Measurements from ENCODE around the gene MIDN. TPM values are rescaled to one million over a fixed set of nuclear protein-coding genes. Genes with fewer than 3 reads are reported as not detected.

Gene MIDN
- polyA plus RNA-seq, 1 donor from 2014 or later, result 24.8 TPM

GRCh38 chr19:1253514-1254080 is 5.2 kb downstream of the MIDN start:
- Histone ChIP-seq H3K4me3 (ENCODE audit: low read length) (peak overlapping the region; percentile 93), H3K9me2 (ENCODE audit: insufficient read depth, low read length) (no peaks in the 10 kb centered on the region), H3K27ac (ENCODE audit: low read length) (no peak overlapping the region), H3K27me3 (ENCODE audit: insufficient read depth, low read depth, low read length) (no peaks in the 10 kb centered on the region), H3K9me3 (ENCODE audit: low read length) (no peaks in the 10 kb centered on the region), H3K79me2 (replicated peaks; ENCODE audit: insufficient read depth, low read length) (peaks cover 64% of the 10 kb centered on the region), H3F3A (ENCODE audit: insufficient read depth, low read length, poor library complexity, severe bottlenecking) (no peaks in the 10 kb centered on the region), H3K4me2 (ENCODE audit: low read length) (no peak overlapping the region), H3K9ac (ENCODE audit: low read length) (peak overlapping the region; percentile 99), H4K20me1 (ENCODE audit: insufficient read depth) (peaks cover 4% of the 10 kb centered on the region), H3K36me3 (ENCODE audit: insufficient read depth, low read length) (no peaks in the 10 kb centered on the region), H2AFZ (ENCODE audit: low read depth, low read length) (no peak overlapping the region)
- TF ChIP-seq TAF1 (IDR thresholded peaks at IDR 0.05; ENCODE audit: low read depth), result no peak
- TF ChIP-seq EP300 (conservative IDR thresholded peaks at IDR 0.05; ENCODE audit: poor library complexity, severe bottlenecking), result no peak
- TF ChIP-seq, protein P1, sequence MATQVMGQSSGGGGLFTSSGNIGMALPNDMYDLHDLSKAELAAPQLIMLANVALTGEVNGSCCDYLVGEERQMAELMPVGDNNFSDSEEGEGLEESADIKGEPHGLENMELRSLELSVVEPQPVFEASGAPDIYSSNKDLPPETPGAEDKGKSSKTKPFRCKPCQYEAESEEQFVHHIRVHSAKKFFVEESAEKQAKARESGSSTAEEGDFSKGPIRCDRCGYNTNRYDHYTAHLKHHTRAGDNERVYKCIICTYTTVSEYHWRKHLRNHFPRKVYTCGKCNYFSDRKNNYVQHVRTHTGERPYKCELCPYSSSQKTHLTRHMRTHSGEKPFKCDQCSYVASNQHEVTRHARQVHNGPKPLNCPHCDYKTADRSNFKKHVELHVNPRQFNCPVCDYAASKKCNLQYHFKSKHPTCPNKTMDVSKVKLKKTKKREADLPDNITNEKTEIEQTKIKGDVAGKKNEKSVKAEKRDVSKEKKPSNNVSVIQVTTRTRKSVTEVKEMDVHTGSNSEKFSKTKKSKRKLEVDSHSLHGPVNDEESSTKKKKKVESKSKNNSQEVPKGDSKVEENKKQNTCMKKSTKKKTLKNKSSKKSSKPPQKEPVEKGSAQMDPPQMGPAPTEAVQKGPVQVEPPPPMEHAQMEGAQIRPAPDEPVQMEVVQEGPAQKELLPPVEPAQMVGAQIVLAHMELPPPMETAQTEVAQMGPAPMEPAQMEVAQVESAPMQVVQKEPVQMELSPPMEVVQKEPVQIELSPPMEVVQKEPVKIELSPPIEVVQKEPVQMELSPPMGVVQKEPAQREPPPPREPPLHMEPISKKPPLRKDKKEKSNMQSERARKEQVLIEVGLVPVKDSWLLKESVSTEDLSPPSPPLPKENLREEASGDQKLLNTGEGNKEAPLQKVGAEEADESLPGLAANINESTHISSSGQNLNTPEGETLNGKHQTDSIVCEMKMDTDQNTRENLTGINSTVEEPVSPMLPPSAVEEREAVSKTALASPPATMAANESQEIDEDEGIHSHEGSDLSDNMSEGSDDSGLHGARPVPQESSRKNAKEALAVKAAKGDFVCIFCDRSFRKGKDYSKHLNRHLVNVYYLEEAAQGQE (IDR thresholded peaks at IDR 0.05; ENCODE audit: borderline replicate concordance), result no peak
- no peak for TF ChIP-seq CTCF (IDR thresholded peaks at IDR 0.05; ENCODE audit: poor library complexity, severe bottlenecking)
- no peak for TF ChIP-seq EZH2 (IDR thresholded peaks at IDR 0.05; ENCODE audit: borderline replicate concordance, insufficient read depth, low read length, poor library complexity, severe bottlenecking)
- TF ChIP-seq POLR2AphosphoS5 (IDR thresholded peaks at IDR 0.05), result no peak

- H3K4me3 ChIP-seq (ENCODE audit: low read length), result no peak overlapping the region
Observed at GRCh38 chr19:1254081-1254527, 5.7 kb downstream of the MIDN start.

More at GRCh38 chr19:1254081-1254527, 5.7 kb downstream of the MIDN start:
- Histone ChIP-seq H3K27me3 (ENCODE audit: insufficient read depth, low read depth, low read length) (no peaks in the 10 kb centered on the region), H3K9me3 (ENCODE audit: low read length) (no peaks in the 10 kb centered on the region), H3K9ac (ENCODE audit: low read length) (no peak overlapping the region), H3K4me2 (ENCODE audit: low read length) (no peak overlapping the region), H3K27ac (ENCODE audit: low read length) (no peak overlapping the region), H2AFZ (ENCODE audit: low read depth, low read length) (no peak overlapping the region), H4K20me1 (ENCODE audit: insufficient read depth) (peaks cover 4% of the 10 kb centered on the region), H3K79me2 (replicated peaks; ENCODE audit: insufficient read depth, low read length) (peaks cover 69% of the 10 kb centered on the region), H3K36me3 (ENCODE audit: insufficient read depth, low read length) (no peaks in the 10 kb centered on the region), H3F3A (ENCODE audit: insufficient read depth, low read length, poor library complexity, severe bottlenecking) (no peaks in the 10 kb centered on the region), H3K9me2 (ENCODE audit: insufficient read depth, low read length) (no peaks in the 10 kb centered on the region)
- TF ChIP-seq RAD21 (conservative IDR thresholded peaks at IDR 0.05), result no peak
- TF ChIP-seq, protein P1 (IDR thresholded peaks at IDR 0.05; ENCODE audit: borderline replicate concordance), result no peak
- TF ChIP-seq SMC3 (conservative IDR thresholded peaks at IDR 0.05; ENCODE audit: poor library complexity), result no peak
- TF ChIP-seq MXI1 (conservative IDR thresholded peaks at IDR 0.05; ENCODE audit: poor library complexity, severe bottlenecking), result no peak
- no peak for TF ChIP-seq POLR2AphosphoS5 (IDR thresholded peaks at IDR 0.05)
- no peak for TF ChIP-seq EZH2 (IDR thresholded peaks at IDR 0.05; ENCODE audit: borderline replicate concordance, insufficient read depth, low read length, poor library complexity, severe bottlenecking)
- TF ChIP-seq TAF1 (IDR thresholded peaks at IDR 0.05; ENCODE audit: low read depth), result no peak
- no peak for TF ChIP-seq CTCF (IDR thresholded peaks at IDR 0.05; ENCODE audit: poor library complexity, severe bottlenecking)
- TF ChIP-seq EP300 (conservative IDR thresholded peaks at IDR 0.05; ENCODE audit: poor library complexity, severe bottlenecking), result no peak
